Keratinocyte (primary cell): Measurements from ENCODE around the gene ALDH1L1.

ENCODE experiments used
- EZH2 ChIP-seq: IDR thresholded peaks from one replicate; pipeline ENCODE4 v1.6.1; 2012; ENCODE audit warnings: inconsistent platforms, mild to moderate bottlenecking, low read length, moderate library complexity
- TF ChIP-seq, protein P1 (sequence below), 3 experiments: IDR thresholded peaks in 1 of 3; conservative IDR thresholded peaks in 1 of 3; optimal IDR thresholded peaks in 1 of 3; 2 replicates in 2 of 3; 3 replicates in 1 of 3; pipeline versions ENCODE3 to v1.5.1; 2011; ENCODE audit warnings: low read length in 3 of 3, mild to moderate bottlenecking in 3 of 3, moderate library complexity in 2 of 3, control low read depth in 1 of 3, inconsistent platforms in 1 of 3; ENCODE audit not compliant: insufficient read depth in 2 of 3; ENCODE audit errors: extremely low read depth in 1 of 3

DNA sequence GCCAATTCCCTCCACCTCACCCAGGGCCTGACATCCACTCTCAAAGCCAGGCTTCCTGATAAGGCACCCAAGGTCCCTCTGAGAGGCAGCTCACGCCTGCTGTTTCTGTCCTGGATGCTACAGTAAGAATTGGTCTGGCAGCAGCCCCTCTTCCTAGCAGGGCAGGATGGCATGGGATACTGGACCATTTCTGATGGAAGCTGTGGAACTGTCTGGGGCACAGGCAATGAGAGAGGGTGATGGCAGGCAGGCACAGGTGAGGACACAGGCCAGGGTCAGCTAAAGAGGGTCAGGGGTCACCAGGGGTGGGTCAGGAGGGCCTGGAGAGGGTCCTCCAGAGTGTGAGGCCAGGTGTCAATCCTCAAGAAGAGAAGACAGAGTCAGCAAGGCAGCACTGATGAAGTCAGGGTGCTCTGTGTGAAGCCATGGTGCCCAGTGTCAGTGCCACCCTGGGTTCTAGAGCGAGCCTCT, 54.6 kb downstream of the ALDH1L1 start:
- TF ChIP-seq, protein P1, sequence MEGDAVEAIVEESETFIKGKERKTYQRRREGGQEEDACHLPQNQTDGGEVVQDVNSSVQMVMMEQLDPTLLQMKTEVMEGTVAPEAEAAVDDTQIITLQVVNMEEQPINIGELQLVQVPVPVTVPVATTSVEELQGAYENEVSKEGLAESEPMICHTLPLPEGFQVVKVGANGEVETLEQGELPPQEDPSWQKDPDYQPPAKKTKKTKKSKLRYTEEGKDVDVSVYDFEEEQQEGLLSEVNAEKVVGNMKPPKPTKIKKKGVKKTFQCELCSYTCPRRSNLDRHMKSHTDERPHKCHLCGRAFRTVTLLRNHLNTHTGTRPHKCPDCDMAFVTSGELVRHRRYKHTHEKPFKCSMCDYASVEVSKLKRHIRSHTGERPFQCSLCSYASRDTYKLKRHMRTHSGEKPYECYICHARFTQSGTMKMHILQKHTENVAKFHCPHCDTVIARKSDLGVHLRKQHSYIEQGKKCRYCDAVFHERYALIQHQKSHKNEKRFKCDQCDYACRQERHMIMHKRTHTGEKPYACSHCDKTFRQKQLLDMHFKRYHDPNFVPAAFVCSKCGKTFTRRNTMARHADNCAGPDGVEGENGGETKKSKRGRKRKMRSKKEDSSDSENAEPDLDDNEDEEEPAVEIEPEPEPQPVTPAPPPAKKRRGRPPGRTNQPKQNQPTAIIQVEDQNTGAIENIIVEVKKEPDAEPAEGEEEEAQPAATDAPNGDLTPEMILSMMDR (optimal IDR thresholded peaks at IDR 0.05 in 1 of 3, IDR thresholded peaks at IDR 0.05 in 1 of 3, conservative IDR thresholded peaks at IDR 0.05 in 1 of 3; ENCODE audit: extremely low read depth in 1 of 3, insufficient read depth in 2 of 3, low read length in 3 of 3), result no peak
- no peak for TF ChIP-seq EZH2
